ENCODE results near the gene RBBP9.

The RBBP9 gene

DNA sequence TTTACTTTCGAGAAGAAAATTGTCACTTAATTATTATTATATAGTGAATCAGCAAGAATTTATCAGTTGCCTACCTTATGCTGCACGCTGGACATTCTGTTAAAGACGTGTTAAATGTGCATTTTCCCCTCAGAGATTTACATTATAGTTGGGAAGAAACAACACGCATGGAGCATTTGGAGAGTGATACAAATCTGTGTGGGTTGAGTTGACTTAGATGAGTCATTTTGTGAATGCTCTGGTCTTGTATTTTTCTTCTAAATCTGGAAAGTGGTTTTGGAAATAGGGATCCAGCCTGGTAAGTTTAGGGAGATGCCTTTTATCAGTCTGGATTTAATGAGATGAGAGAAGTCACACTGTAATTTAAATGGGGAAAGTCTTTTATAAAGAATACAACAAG lies 46.2 kb upstream of the RBBP9 start:
- Histone ChIP-seq H3K79me2 (ENCODE audit: control insufficient read depth, low read length) (no peaks in the 10 kb centered on the region), H3K27ac (ENCODE audit: low read depth, low read length) (no peak overlapping the region), H3F3A (ENCODE audit: control insufficient read depth, insufficient read depth) (peaks cover 2% of the 10 kb centered on the region; the same call in 1 of the 2 replicates), H3K36me3 (ENCODE audit: control insufficient read depth, low read length) (peaks cover 54% of the 10 kb centered on the region), H3K4me3 (ENCODE audit: low read length) (no peak overlapping the region), H4K20me1 (ENCODE audit: control insufficient read depth, insufficient read depth, low read depth, low read length) (no peaks in the 10 kb centered on the region), H3K9me2 (replicated peaks; ENCODE audit: control insufficient read depth, low read length) (no peaks in the 10 kb centered on the region), H3K4me1 (ENCODE audit: control insufficient read depth, low read length) (no peaks in the 10 kb centered on the region), H3K9me3 (ENCODE audit: control insufficient read depth, insufficient read depth, low read length) (no peaks in the 10 kb centered on the region), H3K4me2 (ENCODE audit: low read length) (no peak overlapping the region), H3K27me3 (ENCODE audit: control insufficient read depth, low read length) (no peaks in the 10 kb centered on the region)
- TF ChIP-seq, protein P1, sequence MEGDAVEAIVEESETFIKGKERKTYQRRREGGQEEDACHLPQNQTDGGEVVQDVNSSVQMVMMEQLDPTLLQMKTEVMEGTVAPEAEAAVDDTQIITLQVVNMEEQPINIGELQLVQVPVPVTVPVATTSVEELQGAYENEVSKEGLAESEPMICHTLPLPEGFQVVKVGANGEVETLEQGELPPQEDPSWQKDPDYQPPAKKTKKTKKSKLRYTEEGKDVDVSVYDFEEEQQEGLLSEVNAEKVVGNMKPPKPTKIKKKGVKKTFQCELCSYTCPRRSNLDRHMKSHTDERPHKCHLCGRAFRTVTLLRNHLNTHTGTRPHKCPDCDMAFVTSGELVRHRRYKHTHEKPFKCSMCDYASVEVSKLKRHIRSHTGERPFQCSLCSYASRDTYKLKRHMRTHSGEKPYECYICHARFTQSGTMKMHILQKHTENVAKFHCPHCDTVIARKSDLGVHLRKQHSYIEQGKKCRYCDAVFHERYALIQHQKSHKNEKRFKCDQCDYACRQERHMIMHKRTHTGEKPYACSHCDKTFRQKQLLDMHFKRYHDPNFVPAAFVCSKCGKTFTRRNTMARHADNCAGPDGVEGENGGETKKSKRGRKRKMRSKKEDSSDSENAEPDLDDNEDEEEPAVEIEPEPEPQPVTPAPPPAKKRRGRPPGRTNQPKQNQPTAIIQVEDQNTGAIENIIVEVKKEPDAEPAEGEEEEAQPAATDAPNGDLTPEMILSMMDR (IDR thresholded peaks at IDR 0.05; ENCODE audit: low read depth, low read length, poor library complexity, severe bottlenecking) = no peak
- TF ChIP-seq EZH2phosphoT487 (IDR thresholded peaks at IDR 0.05; ENCODE audit: borderline replicate concordance, low read length) = no peak

DNA sequence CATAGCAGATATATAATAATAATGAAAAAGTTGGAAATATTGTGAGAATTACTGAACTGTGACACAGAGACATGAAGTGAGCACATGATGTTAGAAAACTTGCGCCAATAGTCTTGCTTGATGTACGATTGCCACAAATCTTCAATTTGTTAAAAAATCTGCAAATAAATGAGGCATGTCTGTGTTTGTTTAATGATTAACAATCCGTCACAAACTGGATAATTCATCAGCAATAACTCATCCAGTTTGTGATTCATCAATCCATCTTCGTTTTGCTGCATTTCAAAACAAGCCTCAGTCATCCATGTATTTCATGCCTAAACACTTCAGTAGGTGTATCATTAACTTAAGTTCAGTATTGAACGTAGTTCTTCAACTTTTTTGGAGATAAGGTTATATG lies 44.7 kb upstream of the RBBP9 start:
- no peaks in the 10 kb centered on the region for H3K9me2 ChIP-seq (replicated peaks; ENCODE audit: control insufficient read depth, low read length)
- no peak overlapping the region for H3K4me2 ChIP-seq (ENCODE audit: low read length)
- no peaks in the 10 kb centered on the region for H3K4me1 ChIP-seq (ENCODE audit: control insufficient read depth, low read length)
- no peaks in the 10 kb centered on the region for H3K79me2 ChIP-seq (ENCODE audit: control insufficient read depth, low read length)
- no peaks in the 10 kb centered on the region for H3K27me3 ChIP-seq (ENCODE audit: control insufficient read depth, low read length)
- H3K27ac ChIP-seq (ENCODE audit: low read depth, low read length) = no peak overlapping the region
- H3K36me3 ChIP-seq (ENCODE audit: control insufficient read depth, low read length) = peaks cover 51% of the 10 kb centered on the region
- H3F3A ChIP-seq (ENCODE audit: control insufficient read depth, insufficient read depth) = peaks cover 2% of the 10 kb centered on the region; the same call in 1 of the 2 replicates
- H3K9me3 ChIP-seq (ENCODE audit: control insufficient read depth, insufficient read depth, low read length) = no peaks in the 10 kb centered on the region
- no peak overlapping the region for H3K4me3 ChIP-seq (ENCODE audit: low read length)
- H4K20me1 ChIP-seq (ENCODE audit: control insufficient read depth, insufficient read depth, low read depth, low read length) = no peaks in the 10 kb centered on the region
- TF ChIP-seq, protein P1 (IDR thresholded peaks at IDR 0.05; ENCODE audit: low read depth, low read length, poor library complexity, severe bottlenecking) = no peak
- TF ChIP-seq EZH2phosphoT487 (IDR thresholded peaks at IDR 0.05; ENCODE audit: borderline replicate concordance, low read length) = no peak

DNA sequence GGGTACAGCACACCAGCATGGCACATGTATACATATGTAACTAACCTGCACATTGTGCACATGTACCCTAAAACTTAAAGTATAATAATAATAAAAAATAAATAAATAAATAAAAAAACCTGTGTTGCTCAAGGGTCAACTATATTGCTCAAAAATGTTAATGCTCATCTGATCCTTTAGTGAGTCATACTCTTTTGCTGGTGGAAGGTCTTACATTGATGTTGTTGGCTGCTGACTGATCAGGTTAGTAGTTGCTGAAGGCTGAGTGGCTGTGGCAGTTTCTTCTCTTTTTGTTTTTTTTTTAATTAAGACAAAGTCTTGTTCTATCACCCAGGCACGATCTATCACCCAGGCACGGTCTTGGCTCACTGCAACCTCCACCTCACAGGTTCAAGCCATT lies 40.6 kb upstream of the RBBP9 start:
- TF ChIP-seq EZH2phosphoT487 (IDR thresholded peaks at IDR 0.05; ENCODE audit: borderline replicate concordance, low read length) = no peak
- TF ChIP-seq, protein P1 (IDR thresholded peaks at IDR 0.05; ENCODE audit: low read depth, low read length, poor library complexity, severe bottlenecking) = no peak
- H4K20me1 ChIP-seq (ENCODE audit: control insufficient read depth, insufficient read depth, low read depth, low read length) = no peaks in the 10 kb centered on the region
- no peaks in the 10 kb centered on the region for H3K9me3 ChIP-seq (ENCODE audit: control insufficient read depth, insufficient read depth, low read length)
- H3K79me2 ChIP-seq (ENCODE audit: control insufficient read depth, low read length) = no peaks in the 10 kb centered on the region
- H3K4me3 ChIP-seq (ENCODE audit: low read length) = no peak overlapping the region
- H3K27ac ChIP-seq (ENCODE audit: low read depth, low read length) = no peak overlapping the region
- no peaks in the 10 kb centered on the region for H3K9me2 ChIP-seq (replicated peaks; ENCODE audit: control insufficient read depth, low read length)
- no peaks in the 10 kb centered on the region for H3K4me1 ChIP-seq (ENCODE audit: control insufficient read depth, low read length)
- no peaks in the 10 kb centered on the region for H3K27me3 ChIP-seq (ENCODE audit: control insufficient read depth, low read length)
- peaks cover 2% of the 10 kb centered on the region; the same call in 1 of the 2 replicates for H3F3A ChIP-seq (ENCODE audit: control insufficient read depth, insufficient read depth)
- no peak overlapping the region for H3K4me2 ChIP-seq (ENCODE audit: low read length)
- peaks cover 60% of the 10 kb centered on the region for H3K36me3 ChIP-seq (ENCODE audit: control insufficient read depth, low read length)
